Measurements from ENCODE around the gene ANKDD1A.

- TF ChIP-seq CTCF (conservative IDR thresholded peaks at IDR 0.05; ENCODE audit: low read depth, low read length) (no peak), EZH2 (IDR thresholded peaks at IDR 0.05; ENCODE audit: borderline replicate concordance, low read depth, low read length, poor library complexity, severe bottlenecking) (no peak)
Observed at GRCh38 chr15:64931381-64931780, 19.7 kb downstream of the ANKDD1A start.
